HCT116 (cell line): ENCODE measurements around the gene OR56A4. TPM values are rescaled to one million over a fixed set of nuclear protein-coding genes. Genes with fewer than 3 reads are reported as not detected.

Source experiments
- total RNA-seq: library from RNA; stranded (reverse); gene quantifications from one replicate; pipeline ENCODE4 v1.2.1, GENCODE V29; 2021; ENCODE audit not compliant: unreplicated experiment

The OR56A4 gene
- total RNA-seq, 1 experiment from 2014 or later = not detected

Other genes with a start within 250 kb of the OR56A4 start
- gene OR52N5, start 223.6 kb downstream of the OR56A4 start, total RNA-seq = not detected
- not detected for gene OR52N1, start 215.7 kb downstream of the OR56A4 start, total RNA-seq
- gene OR52N2, start 198.0 kb downstream of the OR56A4 start, total RNA-seq = not detected
- gene OR52E6, start 165.0 kb downstream of the OR56A4 start, total RNA-seq = not detected
- gene OR52E8, start 149.3 kb downstream of the OR56A4 start, total RNA-seq = not detected
- not detected for gene OR52E4, start 126.3 kb downstream of the OR56A4 start, total RNA-seq
- not detected for gene OR52E5, start 113.7 kb downstream of the OR56A4 start, total RNA-seq
- not detected for gene OR56A3, start 64.7 kb downstream of the OR56A4 start, total RNA-seq
- not detected for gene OR56A5, start 38.5 kb downstream of the OR56A4 start, total RNA-seq
- gene OR52L1, start 20.0 kb downstream of the OR56A4 start, total RNA-seq = not detected
- not detected for gene OR56A1, start 23.8 kb upstream of the OR56A4 start, total RNA-seq
- not detected for gene OR56B4, start 100.7 kb upstream of the OR56A4 start, total RNA-seq
- gene OR52B2, start 163.4 kb upstream of the OR56A4 start, total RNA-seq = not detected
- gene OR52W1, start 192.3 kb upstream of the OR56A4 start, total RNA-seq = not detected
- not detected for gene C11orf42, start 198.6 kb upstream of the OR56A4 start, total RNA-seq
- 32.1 TPM for gene FHIP1B, start 227.7 kb upstream of the OR56A4 start, total RNA-seq
- 0.27 TPM for gene CNGA4, start 232.1 kb upstream of the OR56A4 start, total RNA-seq